GM18858 (cell line): ENCODE results near the gene RIPOR1.
"Not testable (repeated sequence)": the region's sequence is repeated elsewhere in the genome, so short reads cannot be mapped to it uniquely, and the experiment has no call there.

Experiments used
- ATAC-seq: cut with Tn5 transposase; IDR thresholded peaks from one replicate; pipeline ENCODE4 v1.9.1; 2021; ENCODE audit not compliant: unreplicated experiment

Gene RIPOR1, protein sequence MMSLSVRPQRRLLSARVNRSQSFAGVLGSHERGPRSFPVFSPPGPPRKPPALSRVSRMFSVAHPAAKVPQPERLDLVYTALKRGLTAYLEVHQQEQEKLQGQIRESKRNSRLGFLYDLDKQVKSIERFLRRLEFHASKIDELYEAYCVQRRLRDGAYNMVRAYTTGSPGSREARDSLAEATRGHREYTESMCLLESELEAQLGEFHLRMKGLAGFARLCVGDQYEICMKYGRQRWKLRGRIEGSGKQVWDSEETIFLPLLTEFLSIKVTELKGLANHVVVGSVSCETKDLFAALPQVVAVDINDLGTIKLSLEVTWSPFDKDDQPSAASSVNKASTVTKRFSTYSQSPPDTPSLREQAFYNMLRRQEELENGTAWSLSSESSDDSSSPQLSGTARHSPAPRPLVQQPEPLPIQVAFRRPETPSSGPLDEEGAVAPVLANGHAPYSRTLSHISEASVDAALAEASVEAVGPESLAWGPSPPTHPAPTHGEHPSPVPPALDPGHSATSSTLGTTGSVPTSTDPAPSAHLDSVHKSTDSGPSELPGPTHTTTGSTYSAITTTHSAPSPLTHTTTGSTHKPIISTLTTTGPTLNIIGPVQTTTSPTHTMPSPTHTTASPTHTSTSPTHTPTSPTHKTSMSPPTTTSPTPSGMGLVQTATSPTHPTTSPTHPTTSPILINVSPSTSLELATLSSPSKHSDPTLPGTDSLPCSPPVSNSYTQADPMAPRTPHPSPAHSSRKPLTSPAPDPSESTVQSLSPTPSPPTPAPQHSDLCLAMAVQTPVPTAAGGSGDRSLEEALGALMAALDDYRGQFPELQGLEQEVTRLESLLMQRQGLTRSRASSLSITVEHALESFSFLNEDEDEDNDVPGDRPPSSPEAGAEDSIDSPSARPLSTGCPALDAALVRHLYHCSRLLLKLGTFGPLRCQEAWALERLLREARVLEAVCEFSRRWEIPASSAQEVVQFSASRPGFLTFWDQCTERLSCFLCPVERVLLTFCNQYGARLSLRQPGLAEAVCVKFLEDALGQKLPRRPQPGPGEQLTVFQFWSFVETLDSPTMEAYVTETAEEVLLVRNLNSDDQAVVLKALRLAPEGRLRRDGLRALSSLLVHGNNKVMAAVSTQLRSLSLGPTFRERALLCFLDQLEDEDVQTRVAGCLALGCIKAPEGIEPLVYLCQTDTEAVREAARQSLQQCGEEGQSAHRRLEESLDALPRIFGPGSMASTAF

DNA sequence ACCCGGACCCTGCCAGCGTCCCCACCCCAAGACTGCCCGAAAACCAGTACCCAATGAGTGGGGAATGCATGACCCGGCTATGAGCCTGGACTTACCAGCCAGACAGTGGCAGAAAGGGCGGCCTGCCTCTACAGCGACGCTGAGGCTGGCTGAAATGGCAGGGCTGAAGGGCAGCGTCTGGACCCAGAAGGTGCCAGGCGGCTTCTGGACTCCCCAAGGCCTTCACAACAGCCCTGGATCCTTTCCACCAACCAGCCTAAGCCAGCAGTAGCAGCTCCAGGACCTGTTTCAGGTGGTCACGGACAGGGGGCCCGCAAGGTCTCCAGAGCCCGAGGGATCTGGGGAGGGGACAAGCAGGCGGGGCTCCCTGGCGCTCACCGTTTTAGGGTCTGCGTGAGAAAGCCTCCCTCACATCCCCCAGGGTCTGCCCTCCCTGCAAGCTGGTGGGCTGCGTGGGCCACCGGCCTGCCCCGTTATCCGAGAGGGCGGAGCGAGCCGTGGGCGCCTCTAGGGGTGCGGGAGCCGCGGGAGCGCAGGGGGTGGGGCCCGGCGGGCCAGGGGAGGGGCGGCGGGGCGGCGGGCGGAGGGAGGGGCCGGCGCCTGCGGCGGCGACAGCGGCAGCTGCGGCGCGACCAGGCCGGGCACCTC is at the start of gene RIPOR1:
Gene RIPOR1, plus strand, starts transcription at position 608 of the 648 bp plus-strand sequence. CDS start 9,618 bp downstream, outside the sequence.
- ATAC-seq = no peak

DNA sequence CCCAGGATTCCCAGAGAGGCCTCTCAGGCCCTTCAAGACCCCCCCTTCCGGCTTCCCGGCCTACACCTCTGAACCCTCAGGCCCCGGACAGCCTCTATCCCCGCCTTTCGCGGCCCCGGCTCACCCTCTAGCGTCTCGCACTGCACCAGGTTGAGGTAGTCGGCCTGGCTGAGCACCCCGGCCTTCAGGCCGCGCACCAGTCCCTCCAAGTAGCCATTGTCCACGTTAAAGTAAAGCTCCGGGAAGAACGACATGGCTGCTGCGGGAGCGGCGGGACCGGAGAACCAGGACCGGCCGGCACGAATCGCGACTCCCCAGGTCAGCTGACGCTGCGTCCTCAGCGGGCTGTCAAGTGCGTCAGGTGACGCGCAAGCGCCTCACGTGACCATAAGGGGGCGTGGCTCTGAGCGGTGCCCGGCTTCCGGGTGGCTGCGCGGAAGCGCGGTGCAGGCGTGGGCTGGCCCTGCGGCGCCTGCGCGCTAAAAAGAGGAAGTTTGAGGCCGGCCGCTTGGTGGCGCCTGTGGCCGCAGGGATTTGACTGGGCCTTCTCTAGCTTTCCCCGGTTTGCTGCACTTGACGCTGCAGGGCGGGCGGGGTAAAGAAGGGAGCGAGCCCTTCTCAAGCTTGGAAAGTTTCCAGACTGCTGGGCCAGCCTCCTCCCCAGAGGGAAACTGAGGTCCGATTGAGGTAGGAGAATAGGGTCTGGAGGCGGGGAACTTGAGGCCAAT is 47.6 kb upstream of the RIPOR1 start, which contains the start of gene ATP6V0D1:
Gene ATP6V0D1, minus strand, starts transcription at position 325 of the 728 bp plus-strand sequence. Its CDS starts 71 bp downstream, at position 254.
- peak; percentile 84 for ATAC-seq

DNA sequence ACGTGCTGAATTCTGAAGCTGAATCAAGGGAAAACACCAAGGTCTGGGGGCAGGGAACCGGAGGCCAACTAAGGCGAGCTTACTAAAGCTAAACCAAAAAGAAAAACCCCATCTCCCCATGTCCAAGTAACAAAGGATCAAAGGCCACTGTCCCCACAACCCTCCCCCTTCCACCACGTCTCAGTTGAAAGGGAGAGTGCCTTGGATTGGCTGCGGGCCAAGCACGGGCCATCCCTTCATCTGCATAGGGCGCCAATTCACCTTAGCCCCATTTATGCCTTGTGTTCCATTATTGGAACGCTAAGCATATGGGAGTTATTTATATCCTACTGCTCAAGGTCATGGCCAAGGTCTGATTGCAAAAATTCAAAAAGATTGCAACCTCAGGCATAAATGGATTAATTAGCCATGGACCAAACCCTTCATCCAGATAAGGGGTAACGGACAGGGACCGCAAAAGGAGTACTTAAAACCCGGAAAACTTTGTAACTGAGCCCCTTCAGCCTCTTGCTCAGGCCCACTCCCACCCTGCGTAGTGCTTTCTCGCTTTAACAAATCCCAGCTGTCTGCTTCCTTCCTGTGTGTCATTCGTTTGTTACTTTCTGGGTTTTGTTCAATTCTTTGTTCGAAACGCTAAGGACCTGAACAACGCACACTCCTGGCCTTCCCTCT is 46.9 kb upstream of the RIPOR1 start:
- no peak for ATAC-seq

DNA sequence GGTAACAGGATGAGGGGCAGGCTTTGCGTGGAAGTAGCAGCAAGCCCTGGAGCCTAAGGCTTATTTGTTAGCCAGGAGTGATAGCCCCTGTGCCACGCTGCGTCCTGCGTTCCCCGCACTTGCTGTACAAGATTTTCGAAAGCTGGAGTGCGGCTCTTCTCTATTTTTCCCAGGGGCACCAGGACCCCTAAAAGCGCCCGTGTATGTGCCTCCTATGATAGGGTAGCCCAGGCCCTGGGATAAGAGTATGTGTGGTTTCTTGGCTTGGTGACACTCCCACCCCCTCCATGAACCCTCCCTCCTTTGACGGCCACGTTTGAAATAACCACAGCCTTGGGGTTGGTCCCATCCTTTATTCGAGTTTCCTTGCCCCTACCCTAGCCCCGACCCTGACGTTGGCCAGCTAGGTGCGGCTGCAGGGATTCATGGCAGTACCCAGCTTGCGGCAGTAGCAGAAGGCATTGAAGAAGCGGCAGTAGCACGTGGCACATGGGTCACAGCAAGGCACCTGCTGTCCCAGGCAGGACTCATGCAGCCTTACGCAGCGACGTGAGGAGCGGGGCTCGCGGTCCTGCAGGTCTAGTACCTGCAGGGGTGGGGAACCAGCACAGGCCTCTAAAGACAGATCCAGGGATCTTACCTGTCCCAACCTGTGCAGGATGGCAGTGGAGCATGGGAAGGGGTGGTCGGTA is 46.2 kb upstream of the RIPOR1 start:
- no peak for ATAC-seq

DNA sequence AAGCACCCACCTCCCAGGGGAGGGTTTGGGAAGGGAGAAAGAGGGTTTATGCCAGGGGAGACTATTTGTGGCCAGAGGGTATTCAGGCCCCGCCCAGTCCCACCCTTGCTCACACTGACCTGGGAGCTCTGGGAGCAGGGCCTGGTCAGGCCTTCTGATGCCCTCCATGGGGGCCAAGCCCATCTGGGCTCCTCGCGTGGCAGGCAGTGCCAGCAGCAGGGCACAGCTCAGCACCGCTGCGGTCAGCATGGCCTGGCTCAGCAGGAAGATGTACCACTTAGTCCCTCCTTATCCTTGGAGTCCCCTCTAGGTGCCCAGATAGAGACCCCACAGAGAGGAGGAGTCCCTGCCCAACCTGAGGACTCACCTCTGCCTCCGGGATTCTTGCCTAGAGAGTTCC is 45.5 kb upstream of the RIPOR1 start, which contains the start of gene AGRP:
Gene AGRP, minus strand, starts transcription at position 398 of the 400 bp plus-strand sequence. Its CDS starts 149 bp downstream, at position 249.
- no peak for ATAC-seq

DNA sequence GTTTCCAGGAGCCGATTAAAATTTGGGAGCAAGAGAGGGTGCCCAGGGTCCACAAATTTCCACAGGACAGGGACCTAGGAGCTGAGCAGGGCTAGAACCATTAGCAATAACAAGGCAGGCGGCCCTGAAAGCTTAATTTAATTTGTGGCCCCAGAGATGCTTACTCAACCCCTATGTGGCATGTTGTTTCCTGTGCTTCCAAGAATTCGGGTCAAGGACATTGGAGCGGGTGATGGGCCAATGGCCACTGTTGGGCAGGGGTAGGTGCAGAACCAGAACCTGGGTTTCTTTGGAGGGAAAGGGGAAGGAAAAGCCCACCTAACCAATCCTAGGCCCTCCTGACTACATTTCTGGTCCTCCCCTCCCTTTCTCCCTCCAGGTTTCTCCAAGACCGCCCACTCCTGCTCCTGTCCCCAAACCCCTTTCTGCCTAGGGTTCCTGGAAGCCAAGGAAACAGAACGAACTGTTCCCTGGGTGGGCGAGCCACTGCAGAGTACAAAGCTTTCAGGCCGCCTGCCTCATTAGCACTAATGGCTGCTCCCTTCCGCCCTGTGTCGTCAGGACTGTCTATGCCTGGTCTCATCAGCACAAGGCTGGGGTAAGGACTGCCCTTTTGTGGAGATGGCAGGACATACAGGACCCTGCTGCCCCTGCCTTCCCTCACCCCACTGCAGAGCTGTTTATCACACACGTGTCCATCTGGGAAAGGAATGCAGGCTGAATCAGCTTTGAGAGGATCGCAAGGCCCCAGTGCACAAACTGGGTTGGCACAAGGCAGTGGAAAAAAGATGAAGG is 44.7 kb upstream of the RIPOR1 start:
- no peak for ATAC-seq

DNA sequence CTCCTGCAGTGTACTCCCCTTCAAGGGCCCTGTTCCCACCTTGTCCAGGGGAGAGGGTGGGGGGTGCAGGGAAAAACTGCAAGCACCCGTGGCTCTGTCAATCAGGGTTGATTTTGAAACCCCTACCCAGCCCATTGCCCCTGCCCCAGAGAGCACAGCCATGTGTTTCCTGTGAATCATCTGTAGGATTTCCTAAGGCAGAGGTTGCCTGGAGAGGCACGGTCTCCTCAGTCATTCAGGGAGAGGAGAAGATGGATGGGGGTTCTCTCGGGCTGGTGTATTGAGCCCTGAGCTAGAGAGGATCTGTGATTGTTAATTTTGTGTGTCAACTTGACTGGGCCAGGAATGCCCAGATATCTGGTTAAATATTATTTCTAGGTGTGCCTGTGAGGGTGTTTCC is 41.8 kb upstream of the RIPOR1 start:
- ATAC-seq = no peak

DNA sequence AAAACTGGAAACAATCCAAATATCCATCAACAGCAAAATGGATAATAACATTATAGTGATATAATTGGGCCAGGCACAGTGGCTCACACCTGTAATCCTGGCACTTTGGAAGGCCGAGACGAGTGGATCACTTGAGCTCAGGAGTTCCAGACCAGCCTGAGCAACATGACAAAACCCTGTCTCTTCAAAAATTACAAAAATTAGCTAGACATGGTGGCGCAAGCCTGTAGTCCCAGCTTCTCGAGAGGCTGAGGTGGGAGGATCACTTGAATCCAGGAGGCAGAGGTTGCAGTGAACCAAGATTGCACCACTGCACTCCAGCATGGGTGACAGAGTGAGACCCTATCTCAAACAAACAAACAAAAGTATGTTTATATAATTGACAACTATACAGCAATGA is 41.1 kb upstream of the RIPOR1 start:
- ATAC-seq = not testable (repeated sequence)

DNA sequence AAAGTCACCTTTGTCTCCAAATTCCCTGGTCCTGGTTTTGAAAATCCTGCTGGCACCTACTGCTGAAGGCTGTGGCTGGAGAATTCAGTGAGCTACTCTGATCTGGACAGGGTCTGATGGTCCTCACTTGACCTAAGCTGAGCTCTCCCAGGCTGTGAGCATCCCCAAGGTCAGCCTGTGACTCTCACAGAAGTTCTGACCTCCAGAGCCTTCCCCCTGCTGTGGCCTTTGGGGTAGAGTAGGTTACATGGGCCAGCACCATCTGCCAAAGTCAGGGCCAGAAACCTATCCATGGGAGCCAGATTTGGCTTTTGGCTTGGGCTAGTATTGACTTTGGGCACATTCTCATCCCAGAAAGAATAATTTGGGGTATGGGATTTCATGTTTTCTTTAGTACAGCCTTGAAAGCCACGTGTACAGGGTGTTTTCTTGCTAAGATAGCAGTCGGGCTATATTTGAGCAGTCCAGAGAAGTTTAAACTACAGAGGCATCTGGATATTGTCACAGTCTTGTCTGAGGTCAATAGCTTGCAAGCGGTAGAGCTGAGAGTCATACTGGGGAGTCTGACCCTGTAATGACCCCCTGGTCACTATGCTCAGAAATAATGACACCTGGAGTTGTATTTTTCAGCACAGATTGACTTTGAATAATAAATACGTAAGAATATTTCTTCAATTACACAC is 39.1 kb upstream of the RIPOR1 start:
- ATAC-seq = no peak

DNA sequence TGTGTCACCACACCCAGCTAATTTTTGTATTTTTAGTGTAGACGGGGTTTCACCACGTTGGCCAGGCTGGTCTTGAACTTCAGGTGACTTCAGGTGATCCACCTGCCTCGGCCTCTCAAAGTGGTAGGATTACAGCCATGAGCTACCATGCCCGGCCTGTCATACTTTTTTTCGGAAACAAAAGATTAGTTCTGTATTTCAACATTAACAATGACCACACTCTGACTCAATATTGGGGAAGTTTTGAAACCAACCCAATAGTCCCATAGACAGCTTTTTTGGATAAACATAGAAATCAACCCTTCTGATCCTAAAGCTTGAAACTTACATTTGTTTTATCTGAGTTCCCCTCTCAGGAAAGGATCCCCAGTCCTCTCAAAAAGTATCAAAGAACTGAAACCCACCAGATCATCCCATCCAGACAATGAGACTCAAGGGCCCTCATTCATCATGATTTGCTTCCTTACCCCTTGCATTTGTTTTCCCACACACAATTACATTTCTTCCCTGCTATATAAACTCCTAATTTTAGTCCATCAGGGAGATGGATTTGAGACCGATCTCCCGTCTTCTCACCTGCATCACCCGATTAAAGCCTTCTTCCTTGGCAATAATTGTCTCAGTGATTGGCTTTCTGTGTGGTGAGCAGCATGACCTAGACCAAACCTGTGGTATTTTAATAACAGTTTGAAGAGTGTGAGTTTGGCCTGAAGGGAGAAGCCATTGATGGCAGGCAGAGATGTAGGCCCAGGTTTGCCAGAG is 38.1 kb upstream of the RIPOR1 start:
- ATAC-seq = no peak

DNA sequence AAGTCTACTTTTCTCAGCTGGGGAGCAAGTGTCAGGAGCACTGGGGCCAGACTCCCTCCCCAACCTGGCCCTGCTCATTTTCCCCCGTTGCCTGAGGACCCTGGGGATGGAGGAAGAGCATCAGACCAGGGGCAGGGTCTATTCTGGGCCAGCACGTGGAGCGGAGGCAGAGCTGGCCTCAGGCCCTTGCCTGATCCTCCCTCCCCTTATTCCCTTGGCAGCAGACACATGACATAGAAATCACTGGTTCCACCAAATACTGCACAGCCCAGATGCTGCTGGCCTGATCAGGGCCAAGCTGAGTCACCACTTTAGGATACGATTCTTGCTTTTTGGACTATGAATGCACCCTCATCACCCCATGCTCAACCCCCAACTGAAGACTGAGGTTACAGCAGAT is 29.5 kb upstream of the RIPOR1 start:
- ATAC-seq = no peak

DNA sequence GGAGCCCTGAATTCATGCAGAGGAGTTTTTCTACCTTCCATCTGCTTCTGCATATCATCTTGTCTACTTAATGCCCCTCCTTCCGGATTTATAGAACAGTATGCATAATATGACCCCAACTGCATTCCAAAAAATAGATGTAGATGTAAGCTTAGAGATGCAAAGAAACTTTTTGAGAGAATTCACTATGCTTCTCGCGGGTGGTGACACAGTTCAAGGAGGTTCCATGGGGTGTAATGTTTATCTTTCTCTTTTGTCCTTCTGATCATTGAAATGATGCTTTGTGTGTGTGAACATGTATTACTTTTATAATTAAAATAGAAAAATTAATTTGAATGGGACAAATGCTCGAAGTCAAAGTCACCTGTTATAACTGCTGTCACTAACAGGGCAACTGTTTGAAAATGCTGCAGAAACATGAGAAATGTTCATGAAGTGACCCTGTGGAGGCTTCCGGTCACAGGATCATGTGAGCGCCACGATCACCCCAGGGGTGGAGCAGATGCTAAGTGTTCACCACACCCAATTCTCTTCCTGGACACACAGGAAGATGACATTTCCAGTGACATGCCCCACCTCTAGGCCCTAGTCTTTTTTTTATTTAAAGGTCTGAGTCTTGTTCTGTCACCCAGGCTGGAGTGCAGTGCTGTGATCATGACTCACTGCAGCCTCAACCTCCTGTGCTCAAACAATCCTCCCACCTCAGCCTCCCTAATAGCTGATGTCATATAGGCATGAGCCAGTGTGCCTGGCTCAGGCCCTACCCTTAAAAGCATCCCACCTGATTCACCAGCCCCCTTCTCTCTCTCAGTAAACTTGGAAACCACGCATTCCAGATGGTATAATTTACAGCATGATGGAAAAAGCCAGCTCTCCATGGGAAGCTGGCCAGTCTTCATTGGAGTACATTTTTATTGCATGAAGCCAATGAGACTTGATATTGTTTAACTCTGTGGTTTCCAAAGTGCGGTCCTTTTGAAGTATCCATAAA is 24.3 kb upstream of the RIPOR1 start:
- no peak for ATAC-seq

DNA sequence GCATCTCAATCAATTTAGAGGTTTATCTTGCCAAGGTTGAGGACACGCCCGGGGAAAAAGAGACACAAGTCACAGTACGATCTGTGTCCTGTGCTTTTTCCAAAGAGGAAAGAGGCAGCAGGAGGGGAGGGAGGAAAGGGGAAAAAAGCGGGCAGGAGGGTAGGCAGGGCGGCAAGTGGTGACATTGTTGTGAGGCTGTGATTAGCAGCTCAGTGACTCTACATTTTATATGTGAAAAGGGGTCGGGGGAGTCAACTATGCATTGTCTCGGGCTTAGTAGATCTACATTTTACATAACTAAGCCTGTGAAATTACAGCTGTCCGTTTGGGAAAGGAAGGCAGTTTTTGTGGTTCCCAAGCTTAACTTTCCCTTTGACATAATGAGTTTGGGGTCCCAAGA is 22.2 kb upstream of the RIPOR1 start:
- ATAC-seq = no peak

DNA sequence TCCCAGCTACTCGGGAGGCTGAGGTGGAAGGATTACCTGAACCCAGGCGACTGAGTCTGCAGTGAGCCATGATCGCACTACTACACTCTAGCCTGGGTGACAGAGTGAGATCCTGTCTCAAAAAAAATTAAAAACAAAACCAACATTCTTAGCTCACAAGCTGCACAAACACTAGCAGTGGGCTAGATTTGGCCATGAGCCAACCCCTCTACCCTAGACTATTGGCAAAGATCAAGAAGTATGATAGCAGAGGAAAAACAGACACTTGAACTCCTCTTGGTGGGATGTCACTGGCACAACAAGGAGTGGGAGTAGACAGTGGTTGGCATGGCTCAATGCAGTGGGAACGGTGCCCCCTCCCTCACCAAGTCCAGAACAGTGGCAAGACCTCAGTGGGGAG is 19.6 kb upstream of the RIPOR1 start:
- ATAC-seq = no peak

DNA sequence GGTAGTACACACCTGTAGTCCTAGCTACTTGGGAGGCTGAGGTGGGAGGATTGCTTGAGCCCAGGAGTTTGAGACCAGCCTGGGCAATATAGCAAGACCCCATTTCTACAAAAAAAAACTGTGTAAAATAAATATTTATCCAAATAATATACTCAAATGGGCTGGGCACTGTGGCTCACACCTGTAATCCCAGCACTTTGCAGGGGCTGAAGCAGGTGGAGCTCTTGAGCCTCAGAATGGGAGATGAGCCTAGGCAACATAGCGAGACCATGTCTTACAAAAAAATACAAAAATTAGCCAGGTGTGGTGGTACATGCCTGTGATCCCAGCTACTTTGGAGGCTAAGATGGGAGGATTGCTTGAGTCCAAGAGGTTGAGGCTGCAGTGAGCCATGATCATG is 14.7 kb upstream of the RIPOR1 start:
- ATAC-seq = not testable (repeated sequence)
